ENCODE data around the gene COL13A1.

GRCh38 chr10:69772933-69773704 is 28.6 kb upstream of the COL13A1 start:
- no peak for TF ChIP-seq PAX5 (IDR thresholded peaks at IDR 0.05; ENCODE audit: insufficient read depth, low read length, severe bottlenecking)
- TF ChIP-seq POLR2A (IDR thresholded peaks at IDR 0.05; ENCODE audit: low read depth, low read length): no peak
- TF ChIP-seq TAF1 (IDR thresholded peaks at IDR 0.05; ENCODE audit: low read depth, low read length): no peak
- no peak for TF ChIP-seq POLR2AphosphoS5 (IDR thresholded peaks at IDR 0.05; ENCODE audit: low read depth, low read length)
- peak; percentile 50; the same call in 1 of the 2 replicates for TF ChIP-seq SPI1 (IDR thresholded peaks at IDR 0.05; ENCODE audit: low read depth, low read length)
- TF ChIP-seq POU2F2 (IDR thresholded peaks at IDR 0.05; ENCODE audit: low read depth, low read length): no peak
